Lung (tissue), 12 donors: Measurements from ENCODE around the gene GPT2. TPM values are rescaled to one million over a fixed set of nuclear protein-coding genes. Genes with fewer than 3 reads are reported as not detected.

Source experiments
- ATAC-seq: fragments of 200-7000 bp; cut with Tn5 transposase; one replicate; pipeline ENCODE4 v1.9.1; 2020; ENCODE audit warnings: moderate number of reproducible peaks; ENCODE audit not compliant: insufficient read depth, low FRiP score
- DNase-seq, 3 donors: peaks; one replicate each; pipeline ENCODE4 v3.0.0-alpha.2; 2013 to 2017
- H3K27ac ChIP-seq, 2 donors: one replicate each; pipeline ENCODE4 v1.5.1; 2013; ENCODE audit warnings: mild to moderate bottlenecking in 2 of 2, moderate library complexity in 2 of 2, control low read depth in 1 of 2, inconsistent platforms in 1 of 2, low read depth in 1 of 2, low read length in 1 of 2
- H3K27me3 ChIP-seq, 3 donors: one replicate each; pipeline ENCODE4 v1.5.1; 2013; ENCODE audit warnings: low read length in 2 of 3; ENCODE audit not compliant: control insufficient read depth in 3 of 3, insufficient read depth in 3 of 3
- H3K36me3 ChIP-seq, 4 donors: one replicate each; pipeline ENCODE4 v1.5.1; 2013; ENCODE audit warnings: low read length in 4 of 4, mild to moderate bottlenecking in 1 of 4, moderate library complexity in 1 of 4; ENCODE audit not compliant: control insufficient read depth in 4 of 4, insufficient read depth in 4 of 4
- H3K4me1 ChIP-seq, 5 donors: one replicate each; pipeline ENCODE4 v1.5.1; 2013; ENCODE audit warnings: low read length in 5 of 5, mild to moderate bottlenecking in 2 of 5, moderate library complexity in 1 of 5; ENCODE audit not compliant: control insufficient read depth in 5 of 5, insufficient read depth in 5 of 5
- H3K4me3 ChIP-seq: one replicate; pipeline ENCODE4 v1.5.1; 2013; ENCODE audit warnings: mild to moderate bottlenecking, control low read depth, moderate library complexity
- H3K9ac ChIP-seq, 2 donors: one replicate each; pipeline ENCODE4 v1.5.1; 2013; ENCODE audit warnings: low read length in 2 of 2, control low read depth in 1 of 2; ENCODE audit not compliant: insufficient read depth in 1 of 2
- H3K9me3 ChIP-seq, 4 donors: one replicate each; pipeline ENCODE4 v1.5.1; 2013; ENCODE audit warnings: low read length in 3 of 4, mild to moderate bottlenecking in 1 of 4, moderate library complexity in 1 of 4; ENCODE audit not compliant: control insufficient read depth in 4 of 4, insufficient read depth in 3 of 4
- WGBS, 2 donors: extraction: QIAGEN DNeasy Blood & Tissue Kit; methylation state at CpG; one replicate each; pipeline ENCODE4 v1.1.7; 2013; 5-methylcytosine and 5-hydroxymethylcytosine counted together
- polyA plus RNA-seq, 2 donors: library from polyadenylated mRNA; stranded (reverse); fragments of 200-250 nt; gene quantifications; one replicate each; pipeline ENCODE4 v1.2.1, GENCODE V29; 2013
- total RNA-seq, 2 donors: library from RNA; depleted of rRNA in 1 of 2; stranded (reverse); fragments of >200 nt in 1 of 2; gene quantifications; one replicate each; pipeline ENCODE4 v1.2.1, GENCODE V29; 2014 to 2021
- TF ChIP-seq, protein P1 (sequence below): IDR thresholded peaks from 2 replicates; pipeline ENCODE4 v1.5.1; 2012; ENCODE audit warnings: mild to moderate bottlenecking; ENCODE audit errors: control extremely low read depth, extremely low read depth
- donor health status: control.
- donor health status: control.
- donor health status: Bipolar disorder and iron deficiency.
- donor health status: healthy.
- donor health status: DM: yes; HTN: yes; CAD: no.

GPT2 gene
- total and polyA plus RNA-seq, 4 donors, result 4.3 to 13.3 (median 6.5) TPM

DNA sequence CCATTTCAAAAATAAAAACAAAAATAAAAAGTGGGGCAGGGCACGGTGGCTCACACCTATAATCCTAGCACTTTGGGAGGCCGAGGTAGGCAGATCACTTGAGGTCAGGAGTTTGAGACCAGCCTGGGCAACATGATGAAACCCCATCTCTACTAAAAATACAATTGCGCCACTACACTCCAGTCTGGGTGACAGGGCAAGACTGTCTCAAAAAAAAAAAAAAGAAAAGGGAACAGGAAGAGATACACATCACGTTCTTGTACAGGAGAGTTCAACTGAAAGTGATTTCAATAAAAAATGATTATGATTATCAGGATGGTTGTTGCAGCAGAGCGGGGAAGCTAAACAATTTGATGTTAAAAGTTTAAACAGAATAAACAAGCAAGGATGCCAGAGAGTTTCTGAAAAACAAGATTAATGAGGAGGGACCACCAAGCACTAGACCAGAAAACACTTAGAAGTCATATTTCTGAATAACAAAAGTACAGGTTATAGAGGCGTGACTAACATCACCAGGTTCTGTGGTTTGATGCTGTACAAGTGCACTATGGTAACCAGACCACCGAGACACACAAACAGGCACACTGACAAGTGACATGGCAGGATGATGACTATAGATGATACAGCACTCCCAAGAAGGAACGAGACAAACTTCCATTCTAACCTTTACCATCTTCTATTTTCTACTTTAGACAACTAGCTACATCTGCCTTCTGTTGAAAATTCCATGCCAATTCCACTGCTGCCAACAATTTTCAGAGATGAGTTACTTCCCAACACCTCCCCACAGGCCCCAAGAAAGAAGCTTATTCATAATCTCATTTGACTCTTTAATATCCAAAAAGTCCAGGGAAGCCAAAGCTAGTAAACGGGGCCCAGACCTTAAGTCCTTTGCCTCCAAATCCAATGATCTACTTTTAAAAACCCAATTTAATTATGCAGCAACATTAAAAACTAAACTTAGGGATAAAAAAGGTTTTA, 77.5 kb downstream of the GPT2 start:
- 52 to 62% methylated on average over 9 of the region's 9 CpGs for WGBS, 2 donors
- H3K27me3 ChIP-seq, result no peaks in the 10 kb centered on the region
- ATAC-seq (peak; percentile 34), DNase-seq (no peak)
- H3K36me3 ChIP-seq, result peaks cover 39 to 67% (median 52%) of the 10 kb centered on the region in 4 donors
- H3K9me3 ChIP-seq, result no peaks in the 10 kb centered on the region
- H3K4me3 ChIP-seq, result no peak overlapping the region
- no peak overlapping the region for H3K9ac ChIP-seq
- H3K27ac ChIP-seq, result no peak overlapping the region
- TF ChIP-seq, protein P1, sequence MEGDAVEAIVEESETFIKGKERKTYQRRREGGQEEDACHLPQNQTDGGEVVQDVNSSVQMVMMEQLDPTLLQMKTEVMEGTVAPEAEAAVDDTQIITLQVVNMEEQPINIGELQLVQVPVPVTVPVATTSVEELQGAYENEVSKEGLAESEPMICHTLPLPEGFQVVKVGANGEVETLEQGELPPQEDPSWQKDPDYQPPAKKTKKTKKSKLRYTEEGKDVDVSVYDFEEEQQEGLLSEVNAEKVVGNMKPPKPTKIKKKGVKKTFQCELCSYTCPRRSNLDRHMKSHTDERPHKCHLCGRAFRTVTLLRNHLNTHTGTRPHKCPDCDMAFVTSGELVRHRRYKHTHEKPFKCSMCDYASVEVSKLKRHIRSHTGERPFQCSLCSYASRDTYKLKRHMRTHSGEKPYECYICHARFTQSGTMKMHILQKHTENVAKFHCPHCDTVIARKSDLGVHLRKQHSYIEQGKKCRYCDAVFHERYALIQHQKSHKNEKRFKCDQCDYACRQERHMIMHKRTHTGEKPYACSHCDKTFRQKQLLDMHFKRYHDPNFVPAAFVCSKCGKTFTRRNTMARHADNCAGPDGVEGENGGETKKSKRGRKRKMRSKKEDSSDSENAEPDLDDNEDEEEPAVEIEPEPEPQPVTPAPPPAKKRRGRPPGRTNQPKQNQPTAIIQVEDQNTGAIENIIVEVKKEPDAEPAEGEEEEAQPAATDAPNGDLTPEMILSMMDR, result no peak
- H3K4me1 ChIP-seq, result peaks cover 0 to 10% (median 0%) of the 10 kb centered on the region in 5 donors

DNA sequence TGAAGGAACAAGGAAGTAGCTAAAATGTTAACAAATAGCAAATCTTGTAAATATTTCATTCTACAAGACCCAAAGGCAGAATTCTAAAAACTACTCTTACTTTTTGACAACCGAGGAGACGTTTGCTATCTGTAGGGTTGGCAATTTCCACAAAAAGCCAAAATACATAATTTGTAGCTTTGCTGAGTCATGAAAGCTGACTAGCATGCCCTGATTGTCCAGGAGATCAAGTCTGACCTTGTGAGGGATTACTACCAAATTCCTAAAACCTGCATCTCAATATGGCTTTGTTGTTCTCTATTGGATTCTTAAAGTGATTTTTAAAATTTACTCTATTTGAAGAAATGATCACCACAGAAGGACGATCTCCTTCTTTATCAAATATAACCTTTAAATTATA, 78.5 kb downstream of the GPT2 start:
- Histone ChIP-seq H3K27ac (no peak overlapping the region), H3K27me3 (no peaks in the 10 kb centered on the region), H3K9ac (no peak overlapping the region), H3K4me1 (peaks cover 0 to 10% (median 0%) of the 10 kb centered on the region in 5 donors), H3K4me3 (no peak overlapping the region), H3K36me3 (peaks cover 41 to 65% (median 51%) of the 10 kb centered on the region in 4 donors), H3K9me3 (no peaks in the 10 kb centered on the region)
- TF ChIP-seq, protein P1, result no peak
- WGBS, 2 donors, result 78 to 85% methylated on average over 3 of the region's 3 CpGs
- DNase-seq (no peak), ATAC-seq (no peak)

DNA sequence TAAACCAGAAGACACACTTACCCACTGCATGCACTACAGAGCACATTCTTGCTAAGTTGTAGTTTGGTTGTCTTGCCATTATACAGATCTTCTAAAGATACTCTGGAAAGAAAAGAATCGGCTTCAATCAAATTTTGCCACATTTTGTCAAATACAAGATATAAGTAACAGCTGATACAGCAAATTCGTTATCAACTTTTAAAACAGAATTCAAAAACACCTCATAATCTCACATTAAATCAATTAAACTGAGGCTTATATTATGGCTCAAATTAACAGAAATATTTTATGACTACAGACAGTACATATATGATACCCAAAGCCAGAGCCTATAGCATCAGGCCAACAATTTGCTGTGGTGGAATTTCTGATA, 83.9 kb downstream of the GPT2 start:
- TF ChIP-seq, protein P1, result no peak
- H3K4me3 ChIP-seq, result no peak overlapping the region
- no peak for ATAC-seq
- peaks cover 2 to 9% (median 7%) of the 10 kb centered on the region in 5 donors for H3K4me1 ChIP-seq
- 93 to 99% methylated on average over 2 of the region's 2 CpGs for WGBS, 2 donors
- no peaks in the 10 kb centered on the region for H3K9me3 ChIP-seq
- H3K27me3 ChIP-seq, result no peaks in the 10 kb centered on the region
- no peak overlapping the region for H3K9ac ChIP-seq
- DNase-seq, result no peak
- H3K27ac ChIP-seq, result no peak overlapping the region
- peaks cover 35 to 51% (median 41%) of the 10 kb centered on the region in 4 donors for H3K36me3 ChIP-seq
